Loucy (cell line): ENCODE results near the gene TEX101.

Experiments
- H2AFZ ChIP-seq: fragments of 200-600 bp; sonication (generic); 2 replicates; pipeline ENCODE4 v1.6.0; 2016; ENCODE audit warnings: antibody characterized with exemption, mild to moderate bottlenecking, low read length, moderate library complexity
- H3F3A ChIP-seq: fragments of 200-600 bp; 2 replicates; pipeline ENCODE4 v1.6.0; 2016; ENCODE audit warnings: antibody characterized with exemption, low read depth, mild to moderate bottlenecking
- H3K27me3 ChIP-seq: fragments of 200-600 bp; sonication (generic); 2 replicates; pipeline ENCODE4 v1.6.1; 2014; ENCODE audit warnings: low read length, mild to moderate bottlenecking; ENCODE audit not compliant: insufficient read depth, poor library complexity, severe bottlenecking
- H3K36me3 ChIP-seq: fragments of 200-600 bp; sonication (generic); 2 replicates; pipeline ENCODE4 v1.6.1; 2016; ENCODE audit warnings: low read length; ENCODE audit not compliant: insufficient read depth
- H3K4me1 ChIP-seq: fragments of 200-600 bp; sonication (generic); 2 replicates; pipeline ENCODE4 v1.5.1; 2014; ENCODE audit warnings: low read length, mild to moderate bottlenecking; ENCODE audit not compliant: insufficient read depth, poor library complexity, severe bottlenecking
- H3K4me2 ChIP-seq: fragments of 200-600 bp; sonication (generic); 2 replicates; pipeline ENCODE4 v1.6.0; 2014; ENCODE audit warnings: antibody characterized with exemption, low read length, low read depth, mild to moderate bottlenecking; ENCODE audit not compliant: poor library complexity, severe bottlenecking
- H3K4me3 ChIP-seq: fragments of 200-600 bp; sonication (generic); 2 replicates; pipeline ENCODE4 v1.5.1; 2014; ENCODE audit warnings: low read length, mild to moderate bottlenecking, mixed read lengths; ENCODE audit not compliant: poor library complexity, severe bottlenecking
- H3K79me2 ChIP-seq: fragments of 200-600 bp; sonication (generic); 2 replicates; pipeline ENCODE4 v1.6.1; 2014; ENCODE audit warnings: low read length; ENCODE audit not compliant: insufficient read depth
- H3K9ac ChIP-seq: fragments of 200-600 bp; sonication (generic); 2 replicates; pipeline ENCODE4 v1.6.0; 2014; ENCODE audit warnings: mild to moderate bottlenecking, low read depth, low read length, moderate library complexity; ENCODE audit not compliant: poor library complexity, severe bottlenecking
- H3K9me2 ChIP-seq: fragments of 200-600 bp; sonication (generic); replicated peaks from 2 replicates; pipeline ENCODE4 v1.6.1; 2016; ENCODE audit warnings: low read depth, low read length, mixed read lengths
- H3K9me3 ChIP-seq: fragments of 200-600 bp; sonication (generic); 2 replicates; pipeline ENCODE4 v1.6.1; 2014; ENCODE audit warnings: mild to moderate bottlenecking, antibody characterized with exemption, low read length, low read depth; ENCODE audit not compliant: insufficient read depth
- H4K20me1 ChIP-seq: fragments of 200-600 bp; sonication (generic); 2 replicates; pipeline ENCODE4 v1.6.0; 2014; ENCODE audit warnings: antibody characterized with exemption, low read length, mild to moderate bottlenecking; ENCODE audit not compliant: insufficient read depth, poor library complexity, severe bottlenecking
- EZH2phosphoT487 ChIP-seq: fragments of 200-600 bp; IDR thresholded peaks from 2 replicates; pipeline ENCODE4 v1.6.1; 2018; ENCODE audit warnings: antibody characterized with exemption, mild to moderate bottlenecking, moderate library complexity, borderline replicate concordance
- TF ChIP-seq, protein P1 (sequence below): fragments of 200-600 bp; sonication (generic); conservative IDR thresholded peaks from 2 replicates; pipeline ENCODE4 v1.5.1; 2014; ENCODE audit warnings: mild to moderate bottlenecking, antibody characterized with exemption, low read length

TEX101 gene

GRCh38 chr19:43466793-43467192, 52.1 kb downstream of the TEX101 start:
- H3K79me2 ChIP-seq: no peaks in the 10 kb centered on the region
- H3K9me3 ChIP-seq: no peaks in the 10 kb centered on the region
- no peaks in the 10 kb centered on the region for H3F3A ChIP-seq
- H3K4me3 ChIP-seq: no peak overlapping the region
- no peaks in the 10 kb centered on the region for H3K36me3 ChIP-seq
- peaks cover 13% of the 10 kb centered on the region for H3K4me1 ChIP-seq
- H4K20me1 ChIP-seq: no peaks in the 10 kb centered on the region
- no peaks in the 10 kb centered on the region for H3K9me2 ChIP-seq
- TF ChIP-seq EZH2phosphoT487: no peak
- TF ChIP-seq, protein P1, sequence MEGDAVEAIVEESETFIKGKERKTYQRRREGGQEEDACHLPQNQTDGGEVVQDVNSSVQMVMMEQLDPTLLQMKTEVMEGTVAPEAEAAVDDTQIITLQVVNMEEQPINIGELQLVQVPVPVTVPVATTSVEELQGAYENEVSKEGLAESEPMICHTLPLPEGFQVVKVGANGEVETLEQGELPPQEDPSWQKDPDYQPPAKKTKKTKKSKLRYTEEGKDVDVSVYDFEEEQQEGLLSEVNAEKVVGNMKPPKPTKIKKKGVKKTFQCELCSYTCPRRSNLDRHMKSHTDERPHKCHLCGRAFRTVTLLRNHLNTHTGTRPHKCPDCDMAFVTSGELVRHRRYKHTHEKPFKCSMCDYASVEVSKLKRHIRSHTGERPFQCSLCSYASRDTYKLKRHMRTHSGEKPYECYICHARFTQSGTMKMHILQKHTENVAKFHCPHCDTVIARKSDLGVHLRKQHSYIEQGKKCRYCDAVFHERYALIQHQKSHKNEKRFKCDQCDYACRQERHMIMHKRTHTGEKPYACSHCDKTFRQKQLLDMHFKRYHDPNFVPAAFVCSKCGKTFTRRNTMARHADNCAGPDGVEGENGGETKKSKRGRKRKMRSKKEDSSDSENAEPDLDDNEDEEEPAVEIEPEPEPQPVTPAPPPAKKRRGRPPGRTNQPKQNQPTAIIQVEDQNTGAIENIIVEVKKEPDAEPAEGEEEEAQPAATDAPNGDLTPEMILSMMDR: no peak
- no peak overlapping the region for H2AFZ ChIP-seq
- H3K4me2 ChIP-seq: no peak overlapping the region
- no peaks in the 10 kb centered on the region for H3K27me3 ChIP-seq
- H3K9ac ChIP-seq: no peak overlapping the region

- no peak overlapping the region for H3K9ac ChIP-seq
- H3K79me2 ChIP-seq: no peaks in the 10 kb centered on the region
- no peaks in the 10 kb centered on the region for H3F3A ChIP-seq
- H3K9me2 ChIP-seq: no peaks in the 10 kb centered on the region
- no peak overlapping the region for H2AFZ ChIP-seq
- H4K20me1 ChIP-seq: no peaks in the 10 kb centered on the region
- TF ChIP-seq EZH2phosphoT487: no peak
- TF ChIP-seq, protein P1: no peak
- H3K27me3 ChIP-seq: no peaks in the 10 kb centered on the region
- no peaks in the 10 kb centered on the region for H3K36me3 ChIP-seq
- peaks cover 13% of the 10 kb centered on the region for H3K4me1 ChIP-seq
- no peak overlapping the region for H3K4me3 ChIP-seq
- no peaks in the 10 kb centered on the region for H3K9me3 ChIP-seq
- no peak overlapping the region for H3K4me2 ChIP-seq
These were observed 52.6 kb downstream of the TEX101 start for GRCh38 chr19:43467276-43467675.

- Histone ChIP-seq H3K9ac (no peak overlapping the region), H3K79me2 (no peaks in the 10 kb centered on the region), H3K4me2 (no peak overlapping the region), H3K27me3 (no peaks in the 10 kb centered on the region), H3K4me1 (peaks cover 12% of the 10 kb centered on the region), H4K20me1 (no peaks in the 10 kb centered on the region), H3K9me2 (no peaks in the 10 kb centered on the region), H3K4me3 (no peak overlapping the region), H3K9me3 (no peaks in the 10 kb centered on the region), H3F3A (no peaks in the 10 kb centered on the region), H3K36me3 (no peaks in the 10 kb centered on the region), H2AFZ (no peak overlapping the region)
- no peak for TF ChIP-seq EZH2phosphoT487
- TF ChIP-seq, protein P1: no peak
These were observed 53.0 kb downstream of the TEX101 start for GRCh38 chr19:43467730-43468129.
